Left renal cortex interstitium (tissue), 4 donors: ENCODE measurements around the gene ARHGAP18. TPM values are rescaled to one million over a fixed set of nuclear protein-coding genes. Genes with fewer than 3 reads are reported as not detected.

Experiments used
- DNase-seq, 4 donors: peaks; one replicate each; pipeline ENCODE4 v3.0.0-alpha.2; 2013; ENCODE audit warnings: low read depth in 4 of 4, low spot score in 2 of 4, missing footprints in 1 of 4
- polyA plus RNA-seq, 4 donors: library from polyadenylated mRNA; unstranded; fragments of 120-200 nt; gene quantifications; one replicate each; pipeline ENCODE4 v1.2.1, GENCODE V29; 2013; ENCODE audit not compliant: insufficient read length in 4 of 4

ARHGAP18 gene
- polyA plus RNA-seq, 4 donors, result 29.6 to 40.0 (median 36.0) TPM

DNA sequence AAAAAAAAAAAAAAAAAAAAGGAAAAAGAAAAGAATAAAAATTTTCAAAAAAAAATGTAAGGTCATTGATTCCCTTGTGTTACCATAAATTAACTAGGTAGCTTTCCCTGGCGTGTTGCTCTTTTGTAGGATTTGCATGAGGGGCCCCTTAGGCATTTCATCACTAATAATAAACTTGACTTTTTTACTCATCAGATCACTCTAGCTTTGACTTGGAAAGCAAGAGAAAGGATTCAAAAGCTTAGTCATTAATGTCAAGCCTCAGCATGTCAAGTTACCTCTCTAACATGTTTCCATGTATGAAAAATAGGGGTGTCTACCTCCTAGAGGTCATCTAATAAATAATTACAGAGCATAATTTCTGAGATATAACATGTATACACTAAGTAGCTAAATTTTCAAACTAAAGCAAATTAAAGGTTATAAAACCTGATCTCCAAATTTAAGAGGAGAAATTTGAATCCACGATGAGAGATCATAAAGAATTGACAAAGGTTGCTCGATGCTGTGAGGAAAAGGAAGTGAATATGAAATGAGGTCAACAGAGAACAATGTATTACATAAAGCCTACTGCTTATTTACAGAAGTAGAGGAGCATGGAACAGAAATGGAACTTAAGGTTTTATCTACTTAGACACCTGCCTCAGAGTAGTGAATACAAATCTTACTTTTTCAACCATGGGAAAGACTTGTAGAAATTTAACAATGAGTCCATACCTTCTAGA lies 86.8 kb downstream of the ARHGAP18 start:
- no peak for DNase-seq

DNA sequence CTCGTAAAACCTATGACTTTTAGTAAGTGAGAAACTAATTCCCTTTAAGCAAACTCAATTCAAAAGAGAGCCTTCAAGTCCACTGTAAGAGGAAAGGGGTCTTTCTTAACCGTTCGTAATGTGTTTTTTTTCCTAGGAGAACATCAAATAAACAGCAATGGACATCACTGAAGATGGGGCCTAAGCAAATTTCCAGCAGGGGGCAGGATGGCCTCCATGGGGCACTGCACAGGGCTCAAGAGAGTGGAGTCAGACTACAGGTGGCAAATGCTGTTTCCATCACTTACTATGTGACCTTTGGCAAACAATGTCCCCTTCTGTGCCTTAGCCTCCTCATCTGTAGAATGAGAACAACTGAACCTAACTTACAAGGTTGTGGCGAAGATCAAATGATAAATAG lies 88.7 kb downstream of the ARHGAP18 start:
- DNase-seq, result no peak

- DNase-seq, result no peak
Observed at GRCh38 chr6:129620234-129620610, 89.8 kb downstream of the ARHGAP18 start.

DNA sequence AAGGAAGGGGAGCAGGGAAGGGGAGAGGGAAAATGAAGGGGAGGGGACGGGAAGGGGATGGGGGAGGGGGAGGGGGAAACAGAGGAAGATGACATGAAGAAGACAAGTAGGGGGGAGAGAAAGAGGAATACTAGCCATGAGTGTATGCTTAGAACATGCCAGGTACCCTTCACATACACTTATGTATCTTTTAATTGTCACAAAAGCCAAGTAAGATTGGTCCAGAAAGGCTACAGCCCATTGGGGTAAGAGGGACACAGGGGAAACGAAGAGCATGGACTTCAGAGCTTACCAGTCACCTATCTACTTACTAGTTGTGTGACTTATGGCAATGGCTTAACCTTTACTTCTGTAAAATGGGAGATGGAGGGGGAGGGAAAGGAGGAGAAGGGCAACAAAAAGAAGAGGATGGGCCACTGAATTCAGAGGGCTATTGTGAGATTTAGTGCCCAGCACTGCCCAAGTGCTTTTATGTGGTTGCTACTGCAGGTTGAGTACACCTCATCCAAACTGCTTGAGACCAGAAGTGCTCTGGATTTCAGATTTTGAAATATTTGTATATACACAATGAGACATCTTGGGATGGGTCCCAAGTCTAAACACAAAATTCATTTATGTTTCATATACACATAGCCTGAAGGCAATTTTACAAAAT lies 90.3 kb downstream of the ARHGAP18 start:
- DNase-seq, result no peak

DNA sequence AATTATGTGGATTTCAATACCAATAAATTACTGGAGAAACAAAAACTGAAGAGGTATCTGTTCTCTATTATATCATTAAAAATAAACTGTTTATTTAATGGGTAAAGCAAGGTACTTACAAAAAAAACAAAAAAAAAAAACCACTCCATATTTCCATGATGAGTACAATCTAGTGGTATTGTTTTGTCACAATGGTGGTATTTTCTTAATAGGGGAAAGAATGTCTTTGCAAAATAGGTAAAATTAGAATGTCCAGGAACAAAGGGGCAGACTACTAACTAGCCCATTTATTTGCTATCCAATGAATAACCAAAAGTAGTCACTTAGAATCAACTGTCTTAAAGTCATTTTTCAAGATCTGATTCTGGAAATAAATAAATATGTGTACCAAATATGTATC lies 92.0 kb downstream of the ARHGAP18 start:
- no peak for DNase-seq

- DNase-seq, result no peak
Observed at GRCh38 chr6:129615496-129615895, 94.5 kb downstream of the ARHGAP18 start.

GRCh38 chr6:129615020-129615419 lies 95.0 kb downstream of the ARHGAP18 start:
- no peak for DNase-seq

DNA sequence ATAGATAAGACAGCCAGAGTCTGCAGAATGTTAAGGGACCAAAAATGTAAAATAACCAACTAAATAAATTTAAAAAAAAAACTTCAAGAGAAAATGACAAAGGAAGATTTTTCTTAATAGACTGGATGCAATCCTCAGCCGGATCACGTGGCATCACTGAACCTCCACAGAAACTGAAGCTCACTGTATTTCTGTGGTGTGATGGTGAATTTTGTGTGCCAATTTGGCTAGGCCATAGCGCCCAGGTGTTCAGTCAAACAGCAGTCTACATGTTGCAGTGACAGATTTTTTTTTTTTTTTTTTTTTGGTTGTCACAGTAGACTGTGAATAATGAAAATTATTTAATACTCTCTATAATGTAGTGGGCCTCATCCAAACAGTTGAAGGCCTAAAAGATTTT lies 95.5 kb downstream of the ARHGAP18 start:
- DNase-seq, result no peak

GRCh38 chr6:129612440-129612839 lies 97.5 kb downstream of the ARHGAP18 start:
- DNase-seq, result no peak

- no peak for DNase-seq
Observed at GRCh38 chr6:129609635-129610034, 100.3 kb downstream of the ARHGAP18 start.

GRCh38 chr6:129608886-129609537 lies 101.0 kb downstream of the ARHGAP18 start:
- DNase-seq, result no peak

GRCh38 chr6:129607581-129608186 lies 102.3 kb downstream of the ARHGAP18 start:
- DNase-seq, result no peak

- DNase-seq, result no peak
Observed at GRCh38 chr6:129606664-129607063, 103.3 kb downstream of the ARHGAP18 start.

GRCh38 chr6:129605967-129606366 lies 104.0 kb downstream of the ARHGAP18 start:
- DNase-seq, result no peak

DNA sequence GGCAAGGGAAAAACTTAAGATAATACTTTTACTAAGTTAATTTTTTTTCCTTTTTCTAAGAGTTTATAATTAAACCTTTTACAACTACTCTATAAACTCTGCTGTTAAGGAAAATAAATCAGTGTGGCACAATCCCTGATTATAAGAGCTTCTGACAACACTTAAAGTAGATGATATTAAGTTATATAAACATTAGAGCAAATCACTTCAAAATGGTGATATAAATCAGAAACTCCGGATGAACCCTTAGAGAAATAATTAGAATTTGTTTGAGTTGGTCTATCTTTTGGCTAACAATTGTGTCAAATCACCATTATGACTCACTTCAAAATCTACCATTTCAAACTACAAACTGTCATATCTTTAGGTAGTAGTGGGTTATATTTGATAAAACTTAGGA lies 104.9 kb downstream of the ARHGAP18 start:
- DNase-seq, result no peak

- no peak for DNase-seq
Observed at GRCh38 chr6:129604321-129604720, 105.7 kb downstream of the ARHGAP18 start.

DNA sequence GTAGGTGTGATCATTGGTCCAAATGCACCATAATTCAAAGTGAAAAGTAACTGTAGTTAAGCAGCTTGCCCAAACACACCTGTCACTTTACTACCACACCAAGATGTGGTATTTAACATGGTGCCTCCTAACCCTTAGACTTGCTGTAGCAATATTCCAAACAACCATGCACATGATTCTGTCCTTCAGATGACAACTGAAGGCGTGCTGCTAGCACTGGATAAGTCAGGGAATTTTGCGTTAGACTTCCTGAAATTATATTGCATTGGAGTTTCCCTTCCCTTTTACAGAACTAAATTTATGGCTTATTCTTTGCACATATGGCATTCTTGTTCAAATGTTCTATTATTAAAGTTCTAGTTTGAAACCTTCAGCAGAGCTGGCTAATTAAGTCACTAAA lies 106.2 kb downstream of the ARHGAP18 start:
- no peak for DNase-seq

- DNase-seq, result no peak
Observed at GRCh38 chr6:129601323-129601722, 108.7 kb downstream of the ARHGAP18 start.

GRCh38 chr6:129599467-129599866 lies 110.5 kb downstream of the ARHGAP18 start:
- no peak for DNase-seq

DNA sequence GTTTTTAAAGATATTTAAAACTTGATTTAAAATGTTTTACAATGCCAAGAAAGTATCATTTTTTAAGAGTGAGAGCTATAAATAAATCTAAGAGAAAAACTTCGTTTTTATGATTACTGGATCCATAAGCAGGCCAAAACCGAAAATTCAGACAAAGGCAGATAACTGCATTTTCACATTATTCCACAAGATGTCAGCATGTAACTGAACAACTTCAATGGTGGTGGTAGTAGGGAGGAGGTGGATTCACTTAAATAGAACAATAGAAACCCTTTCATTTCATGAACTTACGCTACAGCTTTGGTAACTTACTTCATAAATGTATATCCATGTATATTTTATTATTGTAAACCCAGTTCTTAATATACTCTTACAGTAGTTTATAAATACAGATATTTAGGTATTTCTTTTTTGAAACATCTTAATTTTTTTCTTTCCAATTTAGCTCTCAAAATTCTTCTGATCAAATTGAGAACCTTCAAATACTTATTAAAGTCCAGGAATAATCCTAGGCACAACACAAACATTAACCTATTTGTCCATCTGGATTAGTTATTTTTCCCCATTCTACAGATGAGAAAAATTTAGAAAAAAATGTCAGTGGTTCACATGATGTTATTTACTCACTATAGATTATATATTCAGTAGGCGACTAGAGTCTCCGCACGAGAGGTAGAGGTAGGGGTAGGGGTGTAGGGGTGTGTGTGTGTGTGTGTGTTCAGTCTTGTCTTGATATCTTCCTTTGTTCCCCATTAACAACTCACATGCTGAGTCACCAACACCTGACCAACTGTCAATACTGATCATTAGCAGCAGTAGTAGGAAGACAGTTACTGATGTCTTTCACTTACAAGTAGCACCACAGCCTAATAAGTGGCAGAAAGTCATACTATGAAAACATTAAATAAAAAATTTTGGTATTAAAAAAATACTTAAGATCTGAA lies 111.5 kb downstream of the ARHGAP18 start:
- peak in 2 of 4 donors; percentile 36 to 69 for DNase-seq
